Activated CD4-positive, alpha-beta T cell treated with anti-CD3 and anti-CD28 coated beads, Interleukin-2, amount 10 ng/mL, durations not matched to agents 24 days and 14 days (primary cell): Measurements from ENCODE around the gene ANKRD49. TPM values are rescaled to one million over a fixed set of nuclear protein-coding genes. Genes with fewer than 3 reads are reported as not detected.
A peak's percentile ranks its signal among the peaks of the same experiment; 100 is the strongest.

Experiments
- DNase-seq: peaks from one replicate; pipeline ENCODE4 v3.0.0; 2022
- H3K27ac Mint-ChIP-seq: one replicate; pipeline ENCODE4 v1.8.0; 2022; ENCODE audit warnings: mild to moderate bottlenecking, mixed read lengths
- H3K27me3 Mint-ChIP-seq: one replicate; pipeline ENCODE4 v1.8.0; 2022; ENCODE audit warnings: mixed read lengths
- H3K36me3 Mint-ChIP-seq: one replicate; pipeline ENCODE4 v1.8.0; 2022; ENCODE audit warnings: low read depth, mild to moderate bottlenecking, mixed read lengths
- H3K4me1 Mint-ChIP-seq: one replicate; pipeline ENCODE4 v1.8.0; 2021; ENCODE audit warnings: mixed read lengths
- H3K4me3 Mint-ChIP-seq: one replicate; pipeline ENCODE4 v1.8.0; 2022; ENCODE audit warnings: mild to moderate bottlenecking, moderate library complexity, mixed read lengths
- H3K9me3 Mint-ChIP-seq: one replicate; pipeline ENCODE4 v1.8.0; 2021; ENCODE audit warnings: mixed read lengths
- intact Hi-C: fragments of 100-400 bp; cut with micrococcal nuclease; formaldehyde crosslinking; loops from one replicate; pipeline ENCODE4 v1.15.1; 2023
- total RNA-seq: library from RNA; stranded (reverse); gene quantifications from 2 replicates; pipeline ENCODE4 v1.2.3, GENCODE V29; 2022

The ANKRD49 gene
- total RNA-seq, 1 donor from 2014 or later, result 18.4 TPM

GRCh38 chr11:94539420-94539819 is 45.6 kb downstream of the ANKRD49 start:
- H3K27me3 Mint-ChIP-seq, result peaks cover 30% of the 10 kb centered on the region
- H3K36me3 Mint-ChIP-seq, result peaks cover 2% of the 10 kb centered on the region
- DNase-seq, result no peak
- H3K27ac Mint-ChIP-seq, result no peak overlapping the region
- no peak overlapping the region for H3K4me3 Mint-ChIP-seq
- H3K4me1 Mint-ChIP-seq, result peaks cover 10% of the 10 kb centered on the region
- intact Hi-C loops, result no loop called here
- H3K9me3 Mint-ChIP-seq, result no peaks in the 10 kb centered on the region

GRCh38 chr11:94543695-94544645 is 50.2 kb downstream of the ANKRD49 start, which contains the start of gene FUT4:
FUT4 (plus strand) TSS chr11:94543921; CDS start chr11:94544134, 213 bp downstream.
- H3K4me3 Mint-ChIP-seq, result peak within 1 kb of the TSS; percentile 99
- peaks cover 33% of the 10 kb centered on the region for H3K4me1 Mint-ChIP-seq
- peaks cover 15% of the 10 kb centered on the region for H3K36me3 Mint-ChIP-seq
- DNase-seq, result peak; percentile 93
- H3K27ac Mint-ChIP-seq, result peak within 1 kb of the TSS; percentile 100
- no peaks in the 10 kb centered on the region for H3K9me3 Mint-ChIP-seq
- intact Hi-C loops, result loop anchor here (1.0 to 10.0 kb wide), 8 partner anchors 25 to 882 kb away; partner anchors contain the start of genes AMOTL1, ANKRD49, CEP295 and CWC15
- H3K27me3 Mint-ChIP-seq, result peaks cover 6% of the 10 kb centered on the region

GRCh38 chr11:94544646-94545263 is 51.0 kb downstream of the ANKRD49 start:
- peak overlapping the region; percentile 99 for H3K4me3 Mint-ChIP-seq
- peaks cover 16% of the 10 kb centered on the region for H3K36me3 Mint-ChIP-seq
- no peak for DNase-seq
- peaks cover 6% of the 10 kb centered on the region for H3K27me3 Mint-ChIP-seq
- H3K4me1 Mint-ChIP-seq, result peaks cover 37% of the 10 kb centered on the region
- intact Hi-C loops, result loop anchor here (1.0 to 10.0 kb wide), 7 partner anchors 51 to 882 kb away; partner anchors contain the start of genes AMOTL1, ANKRD49, CEP295 and CWC15
- H3K27ac Mint-ChIP-seq, result peak overlapping the region; percentile 76
- no peaks in the 10 kb centered on the region for H3K9me3 Mint-ChIP-seq

GRCh38 chr11:94545264-94546161 is 51.7 kb downstream of the ANKRD49 start:
- Mint-ChIP-seq H3K9me3 (no peaks in the 10 kb centered on the region), H3K27me3 (peaks cover 6% of the 10 kb centered on the region), H3K4me1 (peaks cover 43% of the 10 kb centered on the region), H3K4me3 (peak overlapping the region; percentile 99), H3K27ac (peak overlapping the region; percentile 76), H3K36me3 (peaks cover 21% of the 10 kb centered on the region)
- DNase-seq, result peak; percentile 58
- intact Hi-C loops, result loop anchor here (10.0 kb wide), 3 partner anchors 219 to 429 kb away; partner anchors contain the start of genes AMOTL1, CWC15 and KDM4D

- Mint-ChIP-seq H3K4me1 (peaks cover 43% of the 10 kb centered on the region), H3K27ac (peak overlapping the region; percentile 34), H3K4me3 (peak overlapping the region; percentile 99), H3K9me3 (no peaks in the 10 kb centered on the region), H3K36me3 (peaks cover 22% of the 10 kb centered on the region), H3K27me3 (peaks cover 3% of the 10 kb centered on the region)
- intact Hi-C loops, result loop anchor here (10.0 kb wide), 3 partner anchors 219 to 429 kb away; partner anchors contain the start of genes AMOTL1, CWC15 and KDM4D
- DNase-seq, result no peak
These were observed 52.3 kb downstream of the ANKRD49 start for GRCh38 chr11:94546162-94546470.

- no peak overlapping the region for H3K27ac Mint-ChIP-seq
- H3K4me1 Mint-ChIP-seq, result peaks cover 43% of the 10 kb centered on the region
- DNase-seq, result no peak
- H3K27me3 Mint-ChIP-seq, result peaks cover 1% of the 10 kb centered on the region
- intact Hi-C loops, result loop anchor here (10.0 kb wide), 3 partner anchors 218 to 428 kb away; partner anchors contain the start of genes AMOTL1, CWC15 and KDM4D
- peaks cover 22% of the 10 kb centered on the region for H3K36me3 Mint-ChIP-seq
- H3K9me3 Mint-ChIP-seq, result no peaks in the 10 kb centered on the region
- peak overlapping the region; percentile 41 for H3K4me3 Mint-ChIP-seq
These were observed 53.1 kb downstream of the ANKRD49 start for GRCh38 chr11:94546886-94547285.

- peaks cover 33% of the 10 kb centered on the region for H3K4me1 Mint-ChIP-seq
- H3K9me3 Mint-ChIP-seq, result no peaks in the 10 kb centered on the region
- intact Hi-C loops, result loop anchor here (10.0 kb wide), 3 partner anchors 216 to 426 kb away; partner anchors contain the start of genes AMOTL1, CWC15 and KDM4D
- DNase-seq, result no peak
- no peak overlapping the region for H3K4me3 Mint-ChIP-seq
- H3K27ac Mint-ChIP-seq, result no peak overlapping the region
- no peaks in the 10 kb centered on the region for H3K27me3 Mint-ChIP-seq
- peaks cover 19% of the 10 kb centered on the region for H3K36me3 Mint-ChIP-seq
These were observed 55.4 kb downstream of the ANKRD49 start for GRCh38 chr11:94549146-94549545.

Other genes starting within 250 kb of the ANKRD49 start
- not detected in 2 replicates for gene IZUMO1R, start 189.4 kb upstream of the ANKRD49 start, total RNA-seq
- 0.05 TPM in 1 of 2 replicates, not detected in the other for gene GPR83, start 92.6 kb upstream of the ANKRD49 start, total RNA-seq
- 45.4 and 46.5 TPM in 2 replicates for gene MRE11, start 140 bp upstream of the ANKRD49 start, total RNA-seq
- not detected in 2 replicates for gene C11orf97, start 18.5 kb downstream of the ANKRD49 start, total RNA-seq
- 8.3 and 8.8 TPM in 2 replicates for gene FUT4, start 49.9 kb downstream of the ANKRD49 start, total RNA-seq
- 0.65 and 0.73 TPM in 2 replicates for gene PIWIL4, start 73.4 kb downstream of the ANKRD49 start, total RNA-seq